HEK293T (cell line): ENCODE data around the gene ARHGEF10L.

Experiments used
- CTBP1 ChIP-seq: fragments of 450-650 bp; IDR thresholded peaks from 2 replicates; pipeline ENCODE4 v1.6.1; 2016; ENCODE audit warnings: borderline replicate concordance
- ELF4 ChIP-seq: fragments of 450-650 bp; IDR thresholded peaks from 2 replicates; pipeline ENCODE4 v1.6.1; 2017; ENCODE audit warnings: antibody characterized with exemption
- FOXK2 ChIP-seq: fragments of 450-650 bp; IDR thresholded peaks from 2 replicates; pipeline ENCODE4 v1.6.1; 2016; ENCODE audit warnings: mild to moderate bottlenecking
- SP1 ChIP-seq: fragments of 450-650 bp; IDR thresholded peaks from 2 replicates; pipeline ENCODE4 v1.6.1; 2017
- SUZ12 ChIP-seq: fragments of 450-650 bp; IDR thresholded peaks from 2 replicates; pipeline ENCODE4 v1.6.1; 2016; ENCODE audit warnings: mild to moderate bottlenecking
- ZNF384 ChIP-seq: fragments of 450-650 bp; IDR thresholded peaks from 2 replicates; pipeline ENCODE4 v1.6.1; 2016
- TF ChIP-seq, protein P1 (sequence below): fragments of 450-650 bp; IDR thresholded peaks from 2 replicates; pipeline ENCODE4 v1.6.1; 2016

- no peak for TF ChIP-seq ZNF384
- no peak for TF ChIP-seq FOXK2
- TF ChIP-seq SUZ12 = no peak
- TF ChIP-seq, protein P1, sequence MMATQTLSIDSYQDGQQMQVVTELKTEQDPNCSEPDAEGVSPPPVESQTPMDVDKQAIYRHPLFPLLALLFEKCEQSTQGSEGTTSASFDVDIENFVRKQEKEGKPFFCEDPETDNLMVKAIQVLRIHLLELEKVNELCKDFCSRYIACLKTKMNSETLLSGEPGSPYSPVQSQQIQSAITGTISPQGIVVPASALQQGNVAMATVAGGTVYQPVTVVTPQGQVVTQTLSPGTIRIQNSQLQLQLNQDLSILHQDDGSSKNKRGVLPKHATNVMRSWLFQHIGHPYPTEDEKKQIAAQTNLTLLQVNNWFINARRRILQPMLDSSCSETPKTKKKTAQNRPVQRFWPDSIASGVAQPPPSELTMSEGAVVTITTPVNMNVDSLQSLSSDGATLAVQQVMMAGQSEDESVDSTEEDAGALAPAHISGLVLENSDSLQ = no peak
- TF ChIP-seq SP1 = no peak
- TF ChIP-seq ELF4 = no peak
- TF ChIP-seq CTBP1 = no peak
Observed at GRCh38 chr1:17629460-17629859, 90.0 kb downstream of the ARHGEF10L start.
